ENCODE results near the gene EDC3.
"Not testable (repeated sequence)": the region's sequence is repeated elsewhere in the genome, so short reads cannot be mapped to it uniquely, and the experiment has no call there.

EDC3 gene

DNA sequence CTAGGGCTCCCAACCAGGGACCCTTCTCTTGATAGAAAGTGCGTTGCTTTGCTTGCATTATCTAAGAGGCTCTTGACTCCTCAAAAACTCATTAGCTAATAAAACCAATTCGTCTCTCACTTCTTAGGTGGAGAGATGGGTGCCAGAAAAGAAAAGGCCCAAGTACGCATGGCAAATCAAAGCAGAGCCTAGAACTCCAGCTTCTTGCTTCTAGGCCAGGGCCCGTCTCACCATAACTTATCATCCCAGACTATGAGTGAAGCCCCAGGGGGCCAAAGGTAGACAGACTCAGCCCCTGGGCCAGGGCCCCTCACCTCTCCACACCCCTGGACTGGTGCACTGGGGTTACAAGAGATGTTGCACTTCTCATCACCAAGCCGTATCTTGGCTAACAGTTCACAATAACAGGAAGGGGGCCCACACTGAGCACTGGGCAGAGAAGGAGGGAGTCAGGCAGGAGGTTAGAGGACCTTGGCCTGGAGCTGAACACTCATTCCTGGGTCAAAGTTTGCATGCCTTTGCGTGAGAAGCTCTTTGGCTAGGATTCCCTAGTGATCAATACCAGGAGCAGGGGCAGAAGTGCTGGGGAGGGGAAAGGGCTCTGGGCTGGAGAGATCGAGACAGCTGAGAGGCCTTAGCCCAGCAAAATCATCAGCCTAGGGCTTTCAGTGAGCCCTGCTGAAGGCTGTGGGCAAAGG is 34.9 kb upstream of the EDC3 start:
- no peaks in the 10 kb centered on the region for H3F3A ChIP-seq (ENCODE audit: insufficient read depth)
- TF ChIP-seq, protein P1, sequence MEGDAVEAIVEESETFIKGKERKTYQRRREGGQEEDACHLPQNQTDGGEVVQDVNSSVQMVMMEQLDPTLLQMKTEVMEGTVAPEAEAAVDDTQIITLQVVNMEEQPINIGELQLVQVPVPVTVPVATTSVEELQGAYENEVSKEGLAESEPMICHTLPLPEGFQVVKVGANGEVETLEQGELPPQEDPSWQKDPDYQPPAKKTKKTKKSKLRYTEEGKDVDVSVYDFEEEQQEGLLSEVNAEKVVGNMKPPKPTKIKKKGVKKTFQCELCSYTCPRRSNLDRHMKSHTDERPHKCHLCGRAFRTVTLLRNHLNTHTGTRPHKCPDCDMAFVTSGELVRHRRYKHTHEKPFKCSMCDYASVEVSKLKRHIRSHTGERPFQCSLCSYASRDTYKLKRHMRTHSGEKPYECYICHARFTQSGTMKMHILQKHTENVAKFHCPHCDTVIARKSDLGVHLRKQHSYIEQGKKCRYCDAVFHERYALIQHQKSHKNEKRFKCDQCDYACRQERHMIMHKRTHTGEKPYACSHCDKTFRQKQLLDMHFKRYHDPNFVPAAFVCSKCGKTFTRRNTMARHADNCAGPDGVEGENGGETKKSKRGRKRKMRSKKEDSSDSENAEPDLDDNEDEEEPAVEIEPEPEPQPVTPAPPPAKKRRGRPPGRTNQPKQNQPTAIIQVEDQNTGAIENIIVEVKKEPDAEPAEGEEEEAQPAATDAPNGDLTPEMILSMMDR (IDR thresholded peaks at IDR 0.05; ENCODE audit: insufficient read depth, low read length, poor library complexity, severe bottlenecking) = no peak
- TF ChIP-seq EZH2phosphoT487 (conservative IDR thresholded peaks at IDR 0.05; ENCODE audit: low read length) = no peak
- no peak overlapping the region for H3K27ac ChIP-seq (ENCODE audit: low read depth, low read length)
- H3K4me2 ChIP-seq (ENCODE audit: low read depth, low read length, poor library complexity, severe bottlenecking) = no peak overlapping the region
- no peaks in the 10 kb centered on the region for H3K9me3 ChIP-seq (ENCODE audit: insufficient read depth, low read length)
- H3K4me3 ChIP-seq (ENCODE audit: insufficient read depth, low read length, poor library complexity, severe bottlenecking) = no peak overlapping the region
- H4K20me1 ChIP-seq (ENCODE audit: low read depth, low read length) = no peaks in the 10 kb centered on the region
- H3K36me3 ChIP-seq (ENCODE audit: low read length) = no peaks in the 10 kb centered on the region
- H2AFZ ChIP-seq (ENCODE audit: low read depth, low read length, severe bottlenecking) = no peak overlapping the region
- no peaks in the 10 kb centered on the region for H3K9me2 ChIP-seq (replicated peaks; ENCODE audit: insufficient read depth, low read length)
- H3K9ac ChIP-seq (ENCODE audit: low read length) = no peak overlapping the region
- H3K27me3 ChIP-seq (ENCODE audit: low read length) = no peaks in the 10 kb centered on the region
- no peaks in the 10 kb centered on the region for H3K79me2 ChIP-seq (ENCODE audit: insufficient read depth, low read length)

DNA sequence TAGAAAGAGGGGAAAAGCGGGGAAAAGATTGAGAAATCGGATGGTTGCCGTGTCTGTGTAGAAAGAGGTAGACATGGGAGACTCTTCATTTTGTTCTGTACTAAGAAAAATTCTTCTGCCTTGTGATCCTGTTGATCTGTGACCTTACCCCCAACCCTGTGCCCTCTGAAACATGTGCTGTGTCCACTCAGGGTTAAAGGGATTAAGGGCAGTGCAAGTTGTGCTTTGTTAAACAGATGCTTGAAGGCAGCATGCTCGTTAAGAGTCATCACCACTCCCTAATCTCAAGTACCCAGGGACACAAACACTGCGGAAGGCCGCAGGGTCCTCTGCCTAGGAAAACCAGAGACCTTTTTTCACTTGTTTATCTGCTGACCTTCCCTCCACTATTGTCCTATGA is 33.5 kb upstream of the EDC3 start:
- not testable (repeated sequence) for H3K9me3 ChIP-seq (ENCODE audit: insufficient read depth, low read length); H3F3A ChIP-seq (ENCODE audit: insufficient read depth); H3K27ac ChIP-seq (ENCODE audit: low read depth, low read length); H3K4me3 ChIP-seq (ENCODE audit: insufficient read depth, low read length, poor library complexity, severe bottlenecking); H3K79me2 ChIP-seq (ENCODE audit: insufficient read depth, low read length); H3K27me3 ChIP-seq (ENCODE audit: low read length); H3K9me2 ChIP-seq (replicated peaks; ENCODE audit: insufficient read depth, low read length); H4K20me1 ChIP-seq (ENCODE audit: low read depth, low read length); H2AFZ ChIP-seq (ENCODE audit: low read depth, low read length, severe bottlenecking); H3K36me3 ChIP-seq (ENCODE audit: low read length); H3K4me2 ChIP-seq (ENCODE audit: low read depth, low read length, poor library complexity, severe bottlenecking); H3K9ac ChIP-seq (ENCODE audit: low read length)

DNA sequence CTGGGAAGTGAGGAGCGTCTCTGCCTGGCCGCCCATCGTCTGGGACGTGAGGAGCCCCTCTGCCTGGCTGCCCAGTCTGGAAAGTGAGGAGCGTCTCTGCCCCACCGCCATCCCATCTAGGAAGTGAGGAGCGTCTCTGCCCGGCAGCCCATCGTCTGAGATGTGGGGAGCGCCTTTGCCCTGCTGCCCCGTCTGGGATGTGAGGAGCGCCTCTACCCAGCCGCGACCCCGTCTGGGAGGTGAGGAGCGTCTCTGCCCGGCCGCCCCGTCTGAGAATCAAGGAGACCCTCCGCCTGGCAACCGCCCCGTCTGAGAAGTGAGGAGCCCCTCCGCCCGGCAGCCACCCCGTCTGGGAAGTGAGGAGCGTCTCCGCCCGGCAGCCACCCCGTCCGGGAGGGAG is 32.9 kb upstream of the EDC3 start:
- H3K9me3 ChIP-seq (ENCODE audit: insufficient read depth, low read length); H3K4me3 ChIP-seq (ENCODE audit: insufficient read depth, low read length, poor library complexity, severe bottlenecking); H3K36me3 ChIP-seq (ENCODE audit: low read length); H2AFZ ChIP-seq (ENCODE audit: low read depth, low read length, severe bottlenecking); H3K4me2 ChIP-seq (ENCODE audit: low read depth, low read length, poor library complexity, severe bottlenecking); H3K27ac ChIP-seq (ENCODE audit: low read depth, low read length); H3F3A ChIP-seq (ENCODE audit: insufficient read depth); H4K20me1 ChIP-seq (ENCODE audit: low read depth, low read length); H3K79me2 ChIP-seq (ENCODE audit: insufficient read depth, low read length); H3K9me2 ChIP-seq (replicated peaks; ENCODE audit: insufficient read depth, low read length); H3K27me3 ChIP-seq (ENCODE audit: low read length); H3K9ac ChIP-seq (ENCODE audit: low read length): not testable (repeated sequence)

DNA sequence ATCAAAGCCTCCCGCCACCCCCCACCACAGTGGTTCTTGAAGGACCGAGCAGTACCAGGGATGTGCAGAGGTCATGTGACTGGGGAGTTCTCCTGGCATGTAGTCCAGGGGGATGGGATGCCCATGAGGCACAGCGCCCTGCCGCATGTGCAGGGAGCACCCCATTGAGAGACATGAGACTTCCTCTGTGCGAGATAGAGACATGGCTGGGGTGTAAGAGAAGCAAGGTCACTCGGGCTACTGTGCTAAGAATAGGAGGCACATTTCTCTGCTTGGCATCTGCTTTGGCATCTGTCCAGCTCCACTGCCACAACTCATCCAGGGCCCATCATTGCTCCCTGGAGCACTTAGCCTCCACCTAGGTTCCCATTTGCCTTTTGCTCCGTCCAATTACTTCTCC is 31.9 kb upstream of the EDC3 start:
- Histone ChIP-seq H3K9me3 (ENCODE audit: insufficient read depth, low read length) (no peaks in the 10 kb centered on the region), H3K36me3 (ENCODE audit: low read length) (no peaks in the 10 kb centered on the region), H3K4me3 (ENCODE audit: insufficient read depth, low read length, poor library complexity, severe bottlenecking) (no peak overlapping the region), H3K9me2 (replicated peaks; ENCODE audit: insufficient read depth, low read length) (no peaks in the 10 kb centered on the region), H3K79me2 (ENCODE audit: insufficient read depth, low read length) (no peaks in the 10 kb centered on the region), H3K27me3 (ENCODE audit: low read length) (no peaks in the 10 kb centered on the region), H3F3A (ENCODE audit: insufficient read depth) (no peaks in the 10 kb centered on the region), H3K9ac (ENCODE audit: low read length) (no peak overlapping the region), H4K20me1 (ENCODE audit: low read depth, low read length) (no peaks in the 10 kb centered on the region), H3K27ac (ENCODE audit: low read depth, low read length) (no peak overlapping the region), H2AFZ (ENCODE audit: low read depth, low read length, severe bottlenecking) (no peak overlapping the region), H3K4me2 (ENCODE audit: low read depth, low read length, poor library complexity, severe bottlenecking) (no peak overlapping the region)
- TF ChIP-seq EZH2phosphoT487 (conservative IDR thresholded peaks at IDR 0.05; ENCODE audit: low read length) = no peak
- TF ChIP-seq, protein P1 (IDR thresholded peaks at IDR 0.05; ENCODE audit: insufficient read depth, low read length, poor library complexity, severe bottlenecking) = no peak
